ENCODE data around the gene UBE2V1. TPM values are rescaled to one million over a fixed set of nuclear protein-coding genes. Genes with fewer than 3 reads are reported as not detected.

Gene UBE2V1
- total and polyA plus RNA-seq, 3 experiments from 2014 or later: 160 to 183 (median 176) TPM

DNA sequence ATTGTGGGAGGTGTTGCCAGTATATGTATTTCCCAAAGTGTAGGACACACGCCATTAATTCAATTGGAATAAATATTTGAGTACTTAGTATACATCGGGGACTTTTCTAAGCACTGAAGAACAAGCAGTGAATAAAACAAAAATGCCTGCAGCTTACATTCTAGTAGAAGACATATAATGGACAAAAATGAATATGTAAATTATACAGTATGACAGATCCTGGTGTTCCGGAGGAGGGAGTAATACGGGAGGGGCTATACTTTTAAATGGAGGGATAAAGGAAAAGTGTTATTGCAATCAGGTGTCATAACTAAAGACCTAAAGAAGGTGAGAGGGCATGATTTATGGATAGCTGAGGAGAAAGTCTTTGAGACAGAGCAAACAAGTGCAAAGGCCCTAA, 15.1 kb downstream of the UBE2V1 start:
- no peak overlapping the region for H3K27ac ChIP-seq (ENCODE audit: low read depth, low read length)
- H3K4me3 ChIP-seq (ENCODE audit: low read length): no peak overlapping the region
- Mint-ChIP-seq H3K27ac (peak overlapping the region in 7 of 8 donors; percentile 12 to 83 (median 71)), H3K4me3 (no peak overlapping the region), H3K4me1 (peaks cover 55 to 72% (median 62%) of the 10 kb centered on the region in 3 donors), H3K36me3 (peaks cover 4 to 70% (median 11%) of the 10 kb centered on the region in 3 donors), H3K27me3 (no peaks in the 10 kb centered on the region), H3K9me3 (no peaks in the 10 kb centered on the region)
- H3K27me3 ChIP-seq (ENCODE audit: insufficient read depth, low read length, poor library complexity, severe bottlenecking): no peaks in the 10 kb centered on the region
- peaks cover 26% of the 10 kb centered on the region for H3K36me3 ChIP-seq (ENCODE audit: insufficient read depth, low read length)
- ChIA-PET CTCF (interaction anchor here (1.2 to 1.8 kb wide), 4 partner anchors 12 to 119 kb away, joined by 4 to 8 read pairs (median 5); no protein-coding TSS in a partner anchor), POLR2A (no interaction called here)
- no peak for DNase-seq
- peaks cover 30% of the 10 kb centered on the region for H3K4me1 ChIP-seq (ENCODE audit: insufficient read depth, low read length)
- H3K9me3 ChIP-seq (ENCODE audit: low read length): no peaks in the 10 kb centered on the region

- ChIA-PET CTCF (interaction anchor here (1.0 to 1.8 kb wide), 3 partner anchors 11 to 117 kb away, joined by 4 to 8 read pairs (median 5); no protein-coding TSS in a partner anchor), POLR2A (interaction anchor here (1.3 kb wide), 1 partner anchor 13 kb away, joined by 5 read pairs; no protein-coding TSS in a partner anchor)
- no peak for DNase-seq
- peak overlapping the region in 4 of 8 donors; percentile 25 to 71 (median 51) for H3K27ac Mint-ChIP-seq
- peaks cover 21% of the 10 kb centered on the region for H3K4me1 ChIP-seq (ENCODE audit: insufficient read depth, low read length)
- H3K4me3 Mint-ChIP-seq: no peak overlapping the region
- H3K36me3 ChIP-seq (ENCODE audit: insufficient read depth, low read length): peaks cover 26% of the 10 kb centered on the region
- no peak overlapping the region for H3K4me3 ChIP-seq (ENCODE audit: low read length)
- no peaks in the 10 kb centered on the region for H3K9me3 ChIP-seq (ENCODE audit: low read length)
- peaks cover 46 to 67% (median 53%) of the 10 kb centered on the region in 3 donors for H3K4me1 Mint-ChIP-seq
- no peaks in the 10 kb centered on the region for H3K27me3 ChIP-seq (ENCODE audit: insufficient read depth, low read length, poor library complexity, severe bottlenecking)
- H3K27ac ChIP-seq (ENCODE audit: low read depth, low read length): no peak overlapping the region
- H3K36me3 Mint-ChIP-seq: peaks cover 4 to 70% (median 11%) of the 10 kb centered on the region in 3 donors
- no peaks in the 10 kb centered on the region for H3K27me3 Mint-ChIP-seq
- no peaks in the 10 kb centered on the region for H3K9me3 Mint-ChIP-seq
Measured at GRCh38 chr20:50096237-50096636, 16.7 kb downstream of the UBE2V1 start.

DNA sequence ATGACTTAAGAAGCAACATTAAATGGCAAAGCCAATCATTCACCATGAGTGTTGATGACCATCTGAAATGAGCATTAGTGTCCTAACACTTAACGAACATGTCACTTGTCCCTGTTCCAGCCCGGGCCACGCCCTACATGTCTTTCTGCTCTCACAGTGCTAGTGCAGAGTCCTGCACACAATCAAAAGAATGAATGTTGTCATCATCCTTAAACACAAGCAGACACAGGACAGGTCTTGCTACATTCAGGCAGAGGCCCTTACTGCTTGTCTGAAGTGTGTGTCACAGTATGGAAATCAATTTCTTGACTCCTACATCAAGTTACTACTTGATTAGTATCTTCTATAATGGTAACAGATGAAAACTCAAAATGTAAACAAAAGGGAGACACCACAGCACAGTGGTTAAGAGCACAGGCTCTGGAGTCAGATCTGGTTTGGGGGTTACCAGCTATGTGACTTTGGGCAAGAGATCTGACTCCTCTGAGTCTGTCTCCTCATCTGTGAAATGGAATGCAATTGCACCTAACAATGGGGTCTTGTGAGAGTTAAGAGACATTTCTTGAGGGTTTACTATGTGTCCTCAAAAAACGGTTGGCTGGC, 17.4 kb downstream of the UBE2V1 start:
- peaks cover 26% of the 10 kb centered on the region for H3K36me3 ChIP-seq (ENCODE audit: insufficient read depth, low read length)
- H3K27ac Mint-ChIP-seq: peak overlapping the region in 5 of 8 donors; percentile 18 to 61 (median 48)
- no peak overlapping the region for H3K4me3 ChIP-seq (ENCODE audit: low read length)
- H3K27ac ChIP-seq (ENCODE audit: low read depth, low read length): no peak overlapping the region
- H3K27me3 Mint-ChIP-seq: no peaks in the 10 kb centered on the region
- DNase-seq: no peak
- H3K36me3 Mint-ChIP-seq: peaks cover 4 to 72% (median 11%) of the 10 kb centered on the region in 3 donors
- peaks cover 43 to 64% (median 56%) of the 10 kb centered on the region in 3 donors for H3K4me1 Mint-ChIP-seq
- no peak overlapping the region for H3K4me3 Mint-ChIP-seq
- ChIA-PET CTCF (interaction anchor here (1.0 kb wide), 1 partner anchor 10 kb away, joined by 4 read pairs; no protein-coding TSS in a partner anchor), POLR2A (interaction anchor here (1.3 kb wide), 1 partner anchor 14 kb away, joined by 5 read pairs; no protein-coding TSS in a partner anchor)
- no peaks in the 10 kb centered on the region for H3K9me3 ChIP-seq (ENCODE audit: low read length)
- H3K27me3 ChIP-seq (ENCODE audit: insufficient read depth, low read length, poor library complexity, severe bottlenecking): no peaks in the 10 kb centered on the region
- peaks cover 21% of the 10 kb centered on the region for H3K4me1 ChIP-seq (ENCODE audit: insufficient read depth, low read length)
- H3K9me3 Mint-ChIP-seq: no peaks in the 10 kb centered on the region

- Histone ChIP-seq H3K27ac (ENCODE audit: low read depth, low read length) (no peak overlapping the region), H3K27me3 (ENCODE audit: insufficient read depth, low read length, poor library complexity, severe bottlenecking) (no peaks in the 10 kb centered on the region), H3K4me1 (ENCODE audit: insufficient read depth, low read length) (peaks cover 14% of the 10 kb centered on the region), H3K9me3 (ENCODE audit: low read length) (no peaks in the 10 kb centered on the region), H3K36me3 (ENCODE audit: insufficient read depth, low read length) (peaks cover 26% of the 10 kb centered on the region), H3K4me3 (ENCODE audit: low read length) (no peak overlapping the region)
- ChIA-PET CTCF (interaction anchor here (1.6 to 2.0 kb wide), 2 partner anchors 10 to 23 kb away, joined by 6 to 10 read pairs; no protein-coding TSS in a partner anchor), POLR2A (no interaction called here)
- Mint-ChIP-seq H3K36me3 (peaks cover 4 to 79% (median 11%) of the 10 kb centered on the region in 3 donors), H3K4me3 (no peak overlapping the region), H3K27me3 (no peaks in the 10 kb centered on the region), H3K9me3 (no peaks in the 10 kb centered on the region), H3K27ac (peak overlapping the region in 2 of 8 donors; percentile 55 to 61), H3K4me1 (peaks cover 44 to 65% (median 62%) of the 10 kb centered on the region in 3 donors)
- DNase-seq: no peak
Measured at GRCh38 chr20:50094522-50094921, 18.4 kb downstream of the UBE2V1 start.

DNA sequence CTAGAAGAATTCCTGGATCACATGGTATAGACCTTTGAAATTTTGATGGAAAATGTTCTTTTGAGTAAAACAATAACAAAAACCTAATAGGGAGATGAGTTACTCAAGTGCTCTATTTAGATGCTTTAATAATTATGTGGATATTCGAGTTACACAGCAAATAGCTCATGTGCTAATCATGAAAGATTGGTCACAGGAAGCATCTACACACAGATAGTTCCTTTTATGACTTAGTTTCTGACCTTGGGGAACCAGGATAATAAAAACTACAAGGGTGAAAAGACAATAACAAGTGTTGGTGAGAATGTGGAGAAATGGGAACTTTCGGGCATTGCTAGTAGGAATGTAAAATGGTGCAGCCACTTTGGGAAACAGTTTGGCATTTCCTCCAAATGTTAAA, 19.7 kb downstream of the UBE2V1 start:
- H3K27me3 ChIP-seq (ENCODE audit: insufficient read depth, low read length, poor library complexity, severe bottlenecking): no peaks in the 10 kb centered on the region
- peaks cover 24% of the 10 kb centered on the region for H3K36me3 ChIP-seq (ENCODE audit: insufficient read depth, low read length)
- Mint-ChIP-seq H3K4me1 (peaks cover 36 to 60% (median 50%) of the 10 kb centered on the region in 3 donors), H3K4me3 (no peak overlapping the region), H3K36me3 (peaks cover 4 to 81% (median 11%) of the 10 kb centered on the region in 3 donors), H3K27me3 (no peaks in the 10 kb centered on the region), H3K27ac (peak overlapping the region in 1 of 8 donors; percentile 77), H3K9me3 (no peaks in the 10 kb centered on the region)
- CTCF ChIA-PET: interaction anchor here (1.4 to 2.0 kb wide), 2 partner anchors 22 to 76 kb away, joined by 3 to 10 read pairs; no protein-coding TSS in a partner anchor
- no peaks in the 10 kb centered on the region for H3K9me3 ChIP-seq (ENCODE audit: low read length)
- H3K4me3 ChIP-seq (ENCODE audit: low read length): no peak overlapping the region
- no peak for DNase-seq
- H3K27ac ChIP-seq (ENCODE audit: low read depth, low read length): no peak overlapping the region
- POLR2A ChIA-PET: interaction anchor here (1.0 kb wide), 1 partner anchor 20 kb away, joined by 3 read pairs; no protein-coding TSS in a partner anchor
- H3K4me1 ChIP-seq (ENCODE audit: insufficient read depth, low read length): peaks cover 6% of the 10 kb centered on the region

DNA sequence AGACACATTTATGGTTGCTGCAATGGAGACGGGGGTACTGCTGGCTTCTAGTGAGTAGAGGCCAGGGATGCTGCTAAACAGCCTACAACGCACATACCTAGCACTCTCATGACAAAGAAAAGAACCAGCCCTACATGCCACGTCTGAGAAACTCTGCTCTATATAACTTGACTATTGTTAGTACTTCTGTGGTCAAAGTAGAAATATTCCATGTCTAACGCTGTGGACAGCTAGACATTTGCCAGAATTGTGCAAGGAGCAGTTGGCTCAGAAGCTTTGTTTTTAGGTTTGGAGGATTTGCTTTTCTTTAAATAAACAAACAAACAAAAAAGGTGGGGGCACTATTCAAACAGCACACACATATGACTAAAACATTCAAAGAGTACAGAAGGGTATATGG, 20.5 kb downstream of the UBE2V1 start:
- POLR2A ChIA-PET: no interaction called here
- peak overlapping the region in 3 of 8 donors; percentile 43 to 81 (median 69) for H3K27ac Mint-ChIP-seq

DNA sequence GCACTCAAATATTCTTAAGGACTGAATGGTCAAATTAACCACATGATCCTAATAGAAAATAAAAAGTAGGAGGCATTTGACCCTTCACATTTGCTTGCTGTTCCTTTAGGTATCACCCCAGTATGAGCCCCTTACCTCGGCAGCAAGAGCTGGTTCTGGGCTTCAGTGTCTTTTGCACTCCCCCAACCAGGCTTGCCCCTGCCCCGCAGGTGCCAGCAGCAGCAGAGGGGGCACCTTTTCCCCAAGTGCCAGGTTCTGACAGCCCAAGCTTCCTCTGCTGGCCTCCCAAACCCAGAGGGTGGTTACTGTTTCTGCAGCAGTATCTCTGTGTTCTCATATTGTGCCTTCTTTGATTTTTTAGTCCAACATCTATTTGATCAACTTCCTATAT, 23.2 kb downstream of the UBE2V1 start:
- no peak for DNase-seq
- no peak overlapping the region for H3K4me3 ChIP-seq (ENCODE audit: low read length)
- H3K4me1 ChIP-seq (ENCODE audit: insufficient read depth, low read length): peaks cover 15% of the 10 kb centered on the region
- ChIA-PET POLR2A (no interaction called here), CTCF (interaction anchor here (1.2 kb wide), 1 partner anchor 18 kb away, joined by 5 read pairs; no protein-coding TSS in a partner anchor)
- Mint-ChIP-seq H3K27me3 (no peaks in the 10 kb centered on the region), H3K4me1 (peaks cover 34 to 56% (median 37%) of the 10 kb centered on the region in 3 donors), H3K4me3 (no peak overlapping the region), H3K36me3 (peaks cover 3 to 64% (median 4%) of the 10 kb centered on the region in 3 donors), H3K27ac (peak overlapping the region in 6 of 8 donors; percentile 1 to 83 (median 66)), H3K9me3 (no peaks in the 10 kb centered on the region)
- H3K27ac ChIP-seq (ENCODE audit: low read depth, low read length): no peak overlapping the region
- H3K27me3 ChIP-seq (ENCODE audit: insufficient read depth, low read length, poor library complexity, severe bottlenecking): no peaks in the 10 kb centered on the region
- no peaks in the 10 kb centered on the region for H3K9me3 ChIP-seq (ENCODE audit: low read length)
- peaks cover 5% of the 10 kb centered on the region for H3K36me3 ChIP-seq (ENCODE audit: insufficient read depth, low read length)

More for the DNA sequence above, 20.5 kb downstream of the UBE2V1 start:
- Histone ChIP-seq H3K36me3 (ENCODE audit: insufficient read depth, low read length) (peaks cover 20% of the 10 kb centered on the region), H3K27me3 (ENCODE audit: insufficient read depth, low read length, poor library complexity, severe bottlenecking) (no peaks in the 10 kb centered on the region), H3K4me1 (ENCODE audit: insufficient read depth, low read length) (peaks cover 2% of the 10 kb centered on the region), H3K27ac (ENCODE audit: low read depth, low read length) (no peak overlapping the region), H3K4me3 (ENCODE audit: low read length) (no peak overlapping the region), H3K9me3 (ENCODE audit: low read length) (no peaks in the 10 kb centered on the region)
- DNase-seq: no peak
- H3K4me3 Mint-ChIP-seq: no peak overlapping the region
- peaks cover 4 to 80% (median 6%) of the 10 kb centered on the region in 3 donors for H3K36me3 Mint-ChIP-seq
- no peaks in the 10 kb centered on the region for H3K9me3 Mint-ChIP-seq
- H3K4me1 Mint-ChIP-seq: peaks cover 28 to 59% (median 42%) of the 10 kb centered on the region in 3 donors
- CTCF ChIA-PET: interaction anchor here (0.8 kb wide), 1 partner anchor 56 kb away, joined by 3 read pairs; no protein-coding TSS in a partner anchor
- no peaks in the 10 kb centered on the region for H3K27me3 Mint-ChIP-seq
